ENCODE data around the gene EYA3. TPM values are rescaled to one million over a fixed set of nuclear protein-coding genes. Genes with fewer than 3 reads are reported as not detected.

EYA3 gene
- total RNA-seq, 2 experiments from 2014 or later = 5.7 to 6.4 TPM

DNA sequence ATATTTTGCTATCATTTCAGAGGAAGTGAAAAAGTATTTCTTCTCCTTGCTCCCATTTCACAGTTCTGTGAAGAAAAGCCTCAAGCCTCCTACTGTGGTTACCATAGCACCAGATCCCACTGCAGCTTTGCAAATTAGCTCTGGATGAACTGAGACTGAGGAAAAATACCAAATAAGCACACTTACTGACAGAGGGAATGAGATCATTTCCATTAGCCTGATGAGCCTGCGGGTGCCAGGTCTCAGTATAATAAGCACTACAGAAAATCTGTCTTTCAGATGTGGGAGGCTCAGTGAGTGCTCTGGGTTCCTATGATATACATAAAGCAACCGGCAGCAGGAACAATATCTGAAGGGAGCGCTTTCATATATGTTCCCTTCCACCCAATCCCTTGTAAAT is 107.3 kb downstream of the EYA3 start:
- Histone ChIP-seq H3K27me3 (ENCODE audit: control insufficient read depth in 1 of 2, insufficient read depth in 2 of 2, low read length in 2 of 2) (no peaks in the 10 kb centered on the region), H3K36me3 (ENCODE audit: insufficient read depth, low read length) (peaks cover 12% of the 10 kb centered on the region), H3K4me3 (ENCODE audit: low read length) (no peak overlapping the region), H3K9me3 (ENCODE audit: control insufficient read depth in 1 of 2, insufficient read depth in 1 of 2, low read length in 2 of 2) (no peaks in the 10 kb centered on the region), H3K27ac (ENCODE audit: low read depth in 1 of 2, low read length in 2 of 2) (no peak overlapping the region), H3K4me1 (ENCODE audit: insufficient read depth, low read length) (no peaks in the 10 kb centered on the region)
- Mint-ChIP-seq H3K4me3 (no peak overlapping the region), H3K27me3 (no peaks in the 10 kb centered on the region), H3K36me3 (ENCODE audit: low read depth) (peaks cover 16% of the 10 kb centered on the region), H3K27ac (no peak overlapping the region), H3K9me3 (no peaks in the 10 kb centered on the region), H3K4me1 (ENCODE audit: low read depth) (no peaks in the 10 kb centered on the region)
- intact Hi-C loops (cut with DNase I, micrococcal nuclease) = no loop called here
- ChIA-PET CTCF (interaction anchor here (4.3 kb wide), 1 partner anchor 123 kb away, joined by 29 read pairs; no protein-coding TSS in a partner anchor), POLR2A (interaction anchor here (0.9 kb wide), 1 partner anchor 11 kb away, joined by 3 read pairs; no protein-coding TSS in a partner anchor)
- ATAC-seq (ENCODE audit: poor library complexity) (no peak), DNase-seq (no peak)
- TF ChIP-seq, protein P1, sequence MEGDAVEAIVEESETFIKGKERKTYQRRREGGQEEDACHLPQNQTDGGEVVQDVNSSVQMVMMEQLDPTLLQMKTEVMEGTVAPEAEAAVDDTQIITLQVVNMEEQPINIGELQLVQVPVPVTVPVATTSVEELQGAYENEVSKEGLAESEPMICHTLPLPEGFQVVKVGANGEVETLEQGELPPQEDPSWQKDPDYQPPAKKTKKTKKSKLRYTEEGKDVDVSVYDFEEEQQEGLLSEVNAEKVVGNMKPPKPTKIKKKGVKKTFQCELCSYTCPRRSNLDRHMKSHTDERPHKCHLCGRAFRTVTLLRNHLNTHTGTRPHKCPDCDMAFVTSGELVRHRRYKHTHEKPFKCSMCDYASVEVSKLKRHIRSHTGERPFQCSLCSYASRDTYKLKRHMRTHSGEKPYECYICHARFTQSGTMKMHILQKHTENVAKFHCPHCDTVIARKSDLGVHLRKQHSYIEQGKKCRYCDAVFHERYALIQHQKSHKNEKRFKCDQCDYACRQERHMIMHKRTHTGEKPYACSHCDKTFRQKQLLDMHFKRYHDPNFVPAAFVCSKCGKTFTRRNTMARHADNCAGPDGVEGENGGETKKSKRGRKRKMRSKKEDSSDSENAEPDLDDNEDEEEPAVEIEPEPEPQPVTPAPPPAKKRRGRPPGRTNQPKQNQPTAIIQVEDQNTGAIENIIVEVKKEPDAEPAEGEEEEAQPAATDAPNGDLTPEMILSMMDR (IDR thresholded peaks at IDR 0.05) = no peak

DNA sequence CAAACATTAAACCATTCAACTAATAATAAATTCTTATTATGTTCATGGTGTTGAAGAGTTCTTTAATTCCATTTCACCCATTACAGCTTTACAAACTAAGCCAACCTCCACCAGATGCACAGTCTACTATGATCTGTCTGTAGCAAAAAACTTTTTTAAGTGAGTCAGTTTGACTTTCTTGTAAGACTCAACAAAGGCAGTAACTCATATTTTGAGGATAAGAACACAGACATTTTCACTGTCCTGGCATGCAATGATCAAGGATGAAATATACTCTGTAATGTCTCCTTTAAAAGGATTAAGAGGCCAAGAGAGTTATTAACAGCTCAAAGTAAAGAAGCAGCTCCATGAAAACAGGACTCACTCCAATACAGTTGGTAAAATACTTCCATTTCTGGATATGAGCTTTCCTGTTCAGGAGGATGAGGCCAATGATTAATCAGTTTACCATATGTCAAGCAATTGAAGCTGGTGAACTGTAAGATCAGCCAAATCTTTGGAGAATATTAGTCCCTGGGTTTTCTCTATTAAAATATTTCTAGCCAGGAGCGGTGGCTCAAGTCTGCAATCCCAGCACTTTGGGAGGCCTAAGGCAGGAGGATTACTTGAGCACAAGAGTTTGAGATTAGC is 108.1 kb downstream of the EYA3 start:
- ChIA-PET POLR2A (interaction anchor here (0.9 to 1.8 kb wide), 3 partner anchors 12 to 123 kb away, joined by 3 to 4 read pairs (median 4); partner anchors contain the start of gene XKR8), CTCF (interaction anchor here (1.0 to 4.3 kb wide), 8 partner anchors 8 to 149 kb away, joined by 3 to 29 read pairs (median 4); partner anchors contain the start of genes PPP1R8 and XKR8)
- no peaks in the 10 kb centered on the region for H3K9me3 Mint-ChIP-seq
- peaks cover 16% of the 10 kb centered on the region for H3K36me3 Mint-ChIP-seq (ENCODE audit: low read depth)
- H3K9me3 ChIP-seq (ENCODE audit: control insufficient read depth in 1 of 2, insufficient read depth in 1 of 2, low read length in 2 of 2) = no peaks in the 10 kb centered on the region
- no peaks in the 10 kb centered on the region for H3K27me3 Mint-ChIP-seq
- H3K4me3 Mint-ChIP-seq = no peak overlapping the region
- no peaks in the 10 kb centered on the region for H3K4me1 Mint-ChIP-seq (ENCODE audit: low read depth)
- intact Hi-C loops (cut with DNase I, micrococcal nuclease) = no loop called here
- TF ChIP-seq, protein P1 (IDR thresholded peaks at IDR 0.05) = no peak
- no peak overlapping the region for H3K4me3 ChIP-seq (ENCODE audit: low read length)
- no peak for DNase-seq
- peaks cover 9% of the 10 kb centered on the region for H3K36me3 ChIP-seq (ENCODE audit: insufficient read depth, low read length)
- no peak overlapping the region for H3K27ac ChIP-seq (ENCODE audit: low read depth in 1 of 2, low read length in 2 of 2)
- no peaks in the 10 kb centered on the region for H3K4me1 ChIP-seq (ENCODE audit: insufficient read depth, low read length)
- no peaks in the 10 kb centered on the region for H3K27me3 ChIP-seq (ENCODE audit: control insufficient read depth in 1 of 2, insufficient read depth in 2 of 2, low read length in 2 of 2)
- H3K27ac Mint-ChIP-seq = no peak overlapping the region
- ATAC-seq (ENCODE audit: poor library complexity) = no peak

DNA sequence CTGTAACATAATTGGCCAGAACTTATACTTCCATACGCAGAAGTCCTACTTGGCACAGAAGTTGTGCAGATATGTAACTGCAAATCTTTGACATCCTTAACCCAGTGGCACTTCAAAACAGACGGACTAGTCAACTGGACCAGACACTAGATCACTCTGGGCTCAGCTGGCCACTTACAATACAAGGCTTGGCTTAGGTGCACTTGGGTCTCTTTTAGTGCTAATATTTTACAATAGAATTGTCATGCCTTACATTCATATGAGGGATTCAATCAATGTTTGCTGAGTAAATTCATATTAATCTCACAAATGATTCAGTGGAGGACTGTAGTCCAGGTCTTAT is 108.6 kb downstream of the EYA3 start:
- H3K36me3 Mint-ChIP-seq (ENCODE audit: low read depth) = peaks cover 16% of the 10 kb centered on the region
- no peaks in the 10 kb centered on the region for H3K9me3 Mint-ChIP-seq
- Histone ChIP-seq H3K4me3 (ENCODE audit: low read length) (no peak overlapping the region), H3K9me3 (ENCODE audit: control insufficient read depth in 1 of 2, insufficient read depth in 1 of 2, low read length in 2 of 2) (no peaks in the 10 kb centered on the region), H3K36me3 (ENCODE audit: insufficient read depth, low read length) (peaks cover 11% of the 10 kb centered on the region), H3K4me1 (ENCODE audit: insufficient read depth, low read length) (no peaks in the 10 kb centered on the region), H3K27me3 (ENCODE audit: control insufficient read depth in 1 of 2, insufficient read depth in 2 of 2, low read length in 2 of 2) (no peaks in the 10 kb centered on the region), H3K27ac (ENCODE audit: low read depth in 1 of 2, low read length in 2 of 2) (no peak overlapping the region)
- no peaks in the 10 kb centered on the region for H3K27me3 Mint-ChIP-seq
- ChIA-PET POLR2A (interaction anchor here (0.7 to 1.8 kb wide), 3 partner anchors 20 to 122 kb away, joined by 3 to 4 read pairs (median 4); partner anchors contain the start of gene XKR8), CTCF (interaction anchor here (0.7 to 4.3 kb wide), 12 partner anchors 8 to 149 kb away, joined by 3 to 29 read pairs (median 4); partner anchors contain the start of genes PPP1R8 and XKR8)
- ATAC-seq (ENCODE audit: poor library complexity) (no peak), DNase-seq (no peak)
- no peak overlapping the region for H3K27ac Mint-ChIP-seq
- intact Hi-C loops (cut with DNase I, micrococcal nuclease) = loop anchor here (1.0 to 2.0 kb wide), 3 partner anchors 40 to 122 kb away; no protein-coding TSS in a partner anchor
- no peaks in the 10 kb centered on the region for H3K4me1 Mint-ChIP-seq (ENCODE audit: low read depth)
- TF ChIP-seq, protein P1 (IDR thresholded peaks at IDR 0.05) = no peak
- no peak overlapping the region for H3K4me3 Mint-ChIP-seq

All from CD4-positive, alpha-beta T cell (primary cell).